HCT116 (cell line): Measurements from ENCODE around the gene NTSR1. TPM values are rescaled to one million over a fixed set of nuclear protein-coding genes. Genes with fewer than 3 reads are reported as not detected.

Source experiments
- ATAC-seq: fragments of 200-7000 bp; cut with Tn5 transposase; 2 replicates; pipeline ENCODE4 v1.9.1; 2020; ENCODE audit warnings: mild to moderate bottlenecking, moderate library complexity
- BruUV-seq: library from RNA; stranded (reverse); fragments of 400-500 nt; replicated peaks from 2 replicates; lab custom pipeline; 2021; lab: Mats Ljungman, UMichigan
- CTCF ChIA-PET: fragments of 300-600 bp; sonication (Branson Sonifier 250); formaldehyde crosslinking; loops from one replicate; lab custom pipeline; 2021; ENCODE audit warnings: antibody characterized with exemption; lab: Charles Lee
- POLR2A ChIA-PET: fragments of 300-600, 350-600 bp; sonication (Branson Sonifier 250); formaldehyde crosslinking; loops from one replicate; lab custom pipeline; 2021; ENCODE audit warnings: antibody characterized with exemption; lab: Charles Lee
- RAD21 ChIA-PET, 2 experiments: fragments of 300-600 bp; sonication (Branson Sonifier 250); formaldehyde crosslinking; loops; one replicate each; lab custom pipeline; 2023; ENCODE audit warnings: low total read pairs in 2 of 2; ENCODE audit not compliant: uncharacterized antibody in 2 of 2, unreplicated experiment in 2 of 2, low non-redundant PET in 1 of 2; lab: Charles Lee
- DNase-seq: peaks from one replicate; pipeline ENCODE4 v3.0.0-alpha.2; 2010; ENCODE audit warnings: low read depth, low spot score
- H2AFZ ChIP-seq: fragments of 200-600 bp; shearing (Covaris generic), sonication (generic); 2 replicates; pipeline ENCODE4 v1.6.1; 2017; ENCODE audit warnings: low read depth, mixed run types, mixed read lengths, antibody characterized with exemption, low read length; ENCODE audit not compliant: poor library complexity, severe bottlenecking
- H3K27ac ChIP-seq: 2 replicates; pipeline ENCODE4 v1.5.1; 2012; ENCODE audit warnings: low read depth, low read length
- H3K27me3 ChIP-seq: fragments of 200-600 bp; sonication (generic); 2 replicates; pipeline ENCODE4 v1.6.1; 2016; ENCODE audit warnings: mixed run types, low read length, mixed read lengths; ENCODE audit not compliant: insufficient read depth
- H3K36me3 ChIP-seq, 2 experiments: fragments of 200-500 bp in 1 of 2; fragments of 200-600 bp in 1 of 2; sonication (Bioruptor generic) in 1 of 2; sonication (generic) in 1 of 2; 2 replicates each; pipeline versions ENCODE4 v1.5.1 to v1.6.1; 2014 to 2016; ENCODE audit warnings: low read length in 2 of 2, inconsistent platforms in 1 of 2, mixed read lengths in 1 of 2, mixed run types in 1 of 2; ENCODE audit not compliant: insufficient read depth in 2 of 2, control insufficient read depth in 1 of 2
- H3K4me1 ChIP-seq, 2 experiments: fragments of 200-600 bp in 1 of 2; sonication (generic) in 1 of 2; 2 replicates each; pipeline versions ENCODE4 v1.5.1 to v1.6.1; 2012 to 2017; ENCODE audit warnings: low read length in 2 of 2, inconsistent platforms in 1 of 2, mild to moderate bottlenecking in 1 of 2, mixed read lengths in 1 of 2, mixed run types in 1 of 2, moderate library complexity in 1 of 2; ENCODE audit not compliant: insufficient read depth in 2 of 2, control insufficient read depth in 1 of 2
- H3K4me2 ChIP-seq: fragments of 200-600 bp; sonication (generic); 2 replicates; pipeline ENCODE4 v1.6.1; 2017; ENCODE audit warnings: mixed run types, low read length, mixed read lengths
- H3K4me3 ChIP-seq, 2 experiments: fragments of 200-600 bp in 1 of 2; sonication (generic) in 1 of 2; replicated peaks in 1 of 2; 2 replicates each; pipeline ENCODE4 v1.5.1; 2011 to 2016; ENCODE audit warnings: low read length in 2 of 2, control low read depth in 1 of 2, low read depth in 1 of 2, mild to moderate bottlenecking in 1 of 2, mixed read lengths in 1 of 2, mixed run types in 1 of 2
- H3K79me2 ChIP-seq: fragments of 200-600 bp; sonication (generic); 2 replicates; pipeline ENCODE4 v1.6.1; 2017; ENCODE audit warnings: mild to moderate bottlenecking, mixed run types, low read length, moderate library complexity, mixed read lengths; ENCODE audit not compliant: insufficient read depth
- H3K9ac ChIP-seq: fragments of 200-600 bp; sonication (generic); 2 replicates; pipeline ENCODE4 v1.6.1; 2016; ENCODE audit warnings: low read length, mixed read lengths
- H3K9me2 ChIP-seq: fragments of 200-600 bp; sonication (generic), shearing (Covaris generic); 2 replicates; pipeline ENCODE4 v1.6.1; 2017; ENCODE audit warnings: mixed run types, mild to moderate bottlenecking, moderate library complexity; ENCODE audit not compliant: insufficient read depth
- H3K9me3 ChIP-seq, 2 experiments: fragments of 200-500 bp in 1 of 2; fragments of 200-600 bp in 1 of 2; sonication (Bioruptor generic) in 1 of 2; sonication (generic) in 1 of 2; 2 replicates each; pipeline ENCODE4 v1.6.1; 2014 to 2017; ENCODE audit warnings: low read length in 2 of 2, mixed read lengths in 2 of 2, inconsistent platforms in 1 of 2, low read depth in 1 of 2, mild to moderate bottlenecking in 1 of 2, mixed run types in 1 of 2, moderate library complexity in 1 of 2; ENCODE audit not compliant: control insufficient read depth in 1 of 2, insufficient read depth in 1 of 2
- H4K20me1 ChIP-seq: fragments of 200-600 bp; sonication (generic), shearing (Covaris generic); 2 replicates; pipeline ENCODE4 v1.6.1; 2017; ENCODE audit warnings: mixed run types, mild to moderate bottlenecking, moderate library complexity; ENCODE audit not compliant: insufficient read depth
- CBX3 ChIP-seq: IDR thresholded peaks from 2 replicates; pipeline ENCODE4 v1.6.1; 2012; ENCODE audit warnings: low read depth
- EGR1 ChIP-seq: IDR thresholded peaks from 2 replicates; pipeline ENCODE4 v1.6.1; 2012; ENCODE audit warnings: low read depth
- ELF1 ChIP-seq: IDR thresholded peaks from 2 replicates; pipeline ENCODE4 v1.6.1; 2012; ENCODE audit warnings: low read depth, borderline replicate concordance
- EZH2 ChIP-seq: fragments of 200-600 bp; sonication (generic); IDR thresholded peaks from 2 replicates; pipeline ENCODE4 v1.6.1; 2017; ENCODE audit warnings: antibody characterized with exemption, mixed run types
- EZH2phosphoT487 ChIP-seq: fragments of 200-600 bp; IDR thresholded peaks from 2 replicates; pipeline ENCODE4 v1.6.1; 2018; ENCODE audit warnings: antibody characterized with exemption, borderline replicate concordance
- JUND ChIP-seq: IDR thresholded peaks from 2 replicates; pipeline ENCODE4 v1.6.1; 2012
- POLR2AphosphoS5 ChIP-seq: IDR thresholded peaks from 2 replicates; pipeline ENCODE4 v1.6.1; 2011; ENCODE audit warnings: mild to moderate bottlenecking, low read depth, low read length, moderate library complexity
- RAD21 ChIP-seq: IDR thresholded peaks from 2 replicates; pipeline ENCODE4 v1.6.1; 2012; ENCODE audit warnings: low read depth, mild to moderate bottlenecking
- SRF ChIP-seq: IDR thresholded peaks from 2 replicates; pipeline ENCODE4 v1.6.1; 2012; ENCODE audit warnings: low read depth
- YY1 ChIP-seq: IDR thresholded peaks from 2 replicates; pipeline ENCODE4 v1.6.1; 2011; ENCODE audit warnings: low read length, low read depth, moderate library complexity, mild to moderate bottlenecking; ENCODE audit not compliant: insufficient replicate concordance; ENCODE audit errors: extremely low read depth
- ZNF274 ChIP-seq: fragments of 200-500 bp; sonication (Bioruptor generic); IDR thresholded peaks from 2 replicates; pipeline ENCODE4 v1.6.1; 2014; ENCODE audit warnings: mild to moderate bottlenecking, low read depth, low read length, inconsistent platforms
- intact Hi-C: fragments of 100-400 bp; cut with micrococcal nuclease; formaldehyde crosslinking; loops from 2 replicates; pipeline ENCODE4 v1.10.0; 2022
- total RNA-seq: library from RNA; stranded (reverse); gene quantifications from one replicate; pipeline ENCODE4 v1.2.1, GENCODE V29; 2021; ENCODE audit not compliant: unreplicated experiment
- TF ChIP-seq, protein P1 (sequence below): IDR thresholded peaks from 2 replicates; pipeline ENCODE4 v1.6.1; 2011; ENCODE audit warnings: mild to moderate bottlenecking, low read length, moderate library complexity; ENCODE audit not compliant: insufficient replicate concordance; ENCODE audit errors: extremely low read depth

Gene NTSR1
- total RNA-seq, 1 experiment from 2014 or later, result 187 TPM

DNA sequence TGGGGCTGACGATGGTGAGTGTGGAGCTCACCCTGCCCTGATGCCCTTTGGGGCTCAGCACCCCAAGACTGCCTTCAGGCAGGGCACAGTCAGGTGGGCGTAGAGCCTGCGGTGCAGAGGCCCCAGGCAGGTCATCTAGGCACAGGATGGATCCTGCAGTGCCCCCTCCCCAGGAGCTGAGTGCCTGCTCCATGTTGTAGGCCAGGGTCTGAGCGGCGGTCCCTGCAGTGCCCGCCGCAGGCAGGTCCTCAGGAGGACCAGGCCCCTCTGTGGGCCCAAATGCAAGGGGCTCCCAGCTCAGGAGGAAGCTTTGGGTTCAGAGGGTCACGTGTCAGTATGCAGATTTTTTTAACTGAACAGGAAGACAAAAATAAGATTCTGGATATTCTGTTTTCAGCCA is 90.4 kb downstream of the NTSR1 start:
- H3K4me1 ChIP-seq, result peaks cover 11 to 39% of the 10 kb centered on the region in 2 experiments
- no peaks in the 10 kb centered on the region for H4K20me1 ChIP-seq
- no peak overlapping the region for H2AFZ ChIP-seq
- H3K27me3 ChIP-seq, result no peaks in the 10 kb centered on the region
- H3K27ac ChIP-seq, result no peak overlapping the region
- CTCF ChIA-PET, result no interaction called here
- DNase-seq (no peak), ATAC-seq (no peak)
- H3K36me3 ChIP-seq, result peaks cover 19 to 37% of the 10 kb centered on the region in 2 experiments; a peak in 3 of 4 replicates
- no peaks in the 10 kb centered on the region for H3K9me3 ChIP-seq
- peaks cover 25% of the 10 kb centered on the region for H3K79me2 ChIP-seq
- POLR2A ChIA-PET, result no interaction called here
- H3K9me2 ChIP-seq, result no peaks in the 10 kb centered on the region
- no TSS peak for BruUV-seq
- H3K4me3 ChIP-seq, result no peak overlapping the region
- no peak overlapping the region for H3K4me2 ChIP-seq
- H3K9ac ChIP-seq, result no peak overlapping the region
- RAD21 ChIA-PET, result no interaction called here
- no peak for TF ChIP-seq EZH2
- intact Hi-C loops, result no loop called here

DNA sequence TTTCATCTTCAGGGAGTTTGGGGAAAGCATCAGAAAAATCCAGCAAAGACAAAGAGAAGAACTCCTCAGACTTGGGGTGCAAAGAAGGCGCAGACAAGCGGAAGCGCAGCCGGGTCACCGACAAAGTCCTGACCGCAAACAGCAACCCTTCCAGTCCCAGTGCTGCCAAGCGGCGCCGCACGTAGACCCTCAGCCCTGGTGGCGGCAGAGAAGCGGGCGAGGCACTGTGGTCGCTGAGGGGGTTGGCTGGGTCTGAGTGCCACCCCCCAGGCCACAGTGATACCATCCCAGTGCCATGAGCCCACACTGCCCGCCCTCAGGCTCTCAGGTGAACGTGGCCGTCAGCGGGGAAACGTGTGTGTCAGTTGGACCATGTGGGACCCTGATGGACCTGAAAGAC is 90.8 kb downstream of the NTSR1 start:
- H3K9me3 ChIP-seq, result no peaks in the 10 kb centered on the region
- no peak overlapping the region for H3K27ac ChIP-seq
- H3K79me2 ChIP-seq, result peaks cover 25% of the 10 kb centered on the region
- DNase-seq (no peak), ATAC-seq (no peak)
- no peak overlapping the region for H3K4me3 ChIP-seq
- no peak overlapping the region for H3K9ac ChIP-seq
- no peak overlapping the region for H3K4me2 ChIP-seq
- H4K20me1 ChIP-seq, result no peaks in the 10 kb centered on the region
- peaks cover 13 to 42% of the 10 kb centered on the region in 2 experiments for H3K4me1 ChIP-seq
- ChIA-PET POLR2A (no interaction called here), RAD21 (no interaction called here), CTCF (no interaction called here)
- no peak for TF ChIP-seq ZNF274
- no peak for TF ChIP-seq JUND
- TF ChIP-seq CBX3, result no peak
- no peak for TF ChIP-seq EZH2phosphoT487
- TF ChIP-seq ELF1, result no peak
- no peak for TF ChIP-seq EGR1
- no peak for TF ChIP-seq YY1
- no peak for TF ChIP-seq POLR2AphosphoS5
- TF ChIP-seq RAD21, result no peak
- TF ChIP-seq, protein P1, sequence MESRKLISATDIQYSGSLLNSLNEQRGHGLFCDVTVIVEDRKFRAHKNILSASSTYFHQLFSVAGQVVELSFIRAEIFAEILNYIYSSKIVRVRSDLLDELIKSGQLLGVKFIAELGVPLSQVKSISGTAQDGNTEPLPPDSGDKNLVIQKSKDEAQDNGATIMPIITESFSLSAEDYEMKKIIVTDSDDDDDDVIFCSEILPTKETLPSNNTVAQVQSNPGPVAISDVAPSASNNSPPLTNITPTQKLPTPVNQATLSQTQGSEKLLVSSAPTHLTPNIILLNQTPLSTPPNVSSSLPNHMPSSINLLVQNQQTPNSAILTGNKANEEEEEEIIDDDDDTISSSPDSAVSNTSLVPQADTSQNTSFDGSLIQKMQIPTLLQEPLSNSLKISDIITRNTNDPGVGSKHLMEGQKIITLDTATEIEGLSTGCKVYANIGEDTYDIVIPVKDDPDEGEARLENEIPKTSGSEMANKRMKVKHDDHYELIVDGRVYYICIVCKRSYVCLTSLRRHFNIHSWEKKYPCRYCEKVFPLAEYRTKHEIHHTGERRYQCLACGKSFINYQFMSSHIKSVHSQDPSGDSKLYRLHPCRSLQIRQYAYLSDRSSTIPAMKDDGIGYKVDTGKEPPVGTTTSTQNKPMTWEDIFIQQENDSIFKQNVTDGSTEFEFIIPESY, result no peak
- TF ChIP-seq SRF, result no peak
- H3K9me2 ChIP-seq, result no peaks in the 10 kb centered on the region
- peaks cover 19 to 37% of the 10 kb centered on the region in 2 experiments; a peak in 3 of 4 replicates for H3K36me3 ChIP-seq
- BruUV-seq, result TSS peak; percentile 20
- no peaks in the 10 kb centered on the region for H3K27me3 ChIP-seq
- H2AFZ ChIP-seq, result no peak overlapping the region
- intact Hi-C loops, result no loop called here
